Stimulated activated CD8-positive, alpha-beta memory T cell treated with anti-CD3 and anti-CD28 coated beads, Interleukin-7, amount 100 ng/mL, for 1 hour (primary cell): ENCODE measurements around the gene DCK.
"Not testable (repeated sequence)": the region's sequence is repeated elsewhere in the genome, so short reads cannot be mapped to it uniquely, and the experiment has no call there.

Experiments
- DNase-seq, 2 donors: peaks; one replicate each; pipeline ENCODE4 v3.0.0-alpha.2; 2020; ENCODE audit warnings: low read depth in 2 of 2

DCK gene

DNA sequence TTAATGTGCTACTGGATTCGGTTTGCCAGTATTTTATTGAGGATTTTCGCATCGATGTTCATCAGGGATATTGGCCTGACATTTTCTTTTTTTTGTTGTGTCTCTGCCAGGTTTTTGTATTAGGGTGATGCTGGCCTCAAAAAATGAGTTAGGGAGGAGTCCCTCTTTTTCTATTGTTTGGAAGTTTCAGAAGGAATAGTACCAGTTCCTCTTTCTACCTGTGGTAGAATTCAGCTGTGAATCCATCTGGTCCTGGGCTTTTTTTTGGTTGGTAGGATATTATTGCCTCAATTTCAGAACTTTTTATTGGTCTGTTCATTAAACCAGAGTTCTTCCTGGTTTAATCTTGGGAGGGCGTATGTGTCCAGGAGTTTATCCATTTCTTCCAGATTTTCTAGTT, 7.9 kb downstream of the DCK start:
- DNase-seq, result not testable (repeated sequence)

DNA sequence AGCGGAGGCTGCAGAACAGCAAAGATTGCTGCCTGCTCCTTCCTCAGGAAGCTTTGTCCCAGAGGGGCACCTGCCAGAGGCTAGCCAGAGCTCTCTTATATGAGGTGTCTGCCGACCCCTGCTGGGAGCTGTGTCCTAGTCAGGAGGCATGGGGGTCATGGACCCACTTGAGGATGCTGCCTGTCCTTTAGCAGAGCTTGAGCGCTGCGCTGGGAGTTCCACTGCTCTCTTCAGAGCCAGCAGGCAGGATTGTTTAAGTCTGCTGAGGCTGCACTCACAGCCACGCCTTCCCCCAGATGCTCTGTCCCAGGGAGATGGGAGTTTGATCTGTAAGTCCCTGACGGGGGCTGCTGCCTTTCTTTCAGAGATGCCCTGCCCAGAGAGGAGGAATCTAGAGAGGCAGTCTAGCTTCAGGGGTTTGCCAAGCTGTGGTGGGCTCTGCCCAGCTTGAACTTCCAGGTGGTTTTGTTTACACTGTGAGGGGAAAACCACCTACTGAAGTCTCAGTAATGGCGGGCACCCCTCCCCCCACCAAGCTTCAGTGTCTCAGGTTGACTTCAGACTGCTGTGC, 10.9 kb downstream of the DCK start:
- DNase-seq, result no peak

DNA sequence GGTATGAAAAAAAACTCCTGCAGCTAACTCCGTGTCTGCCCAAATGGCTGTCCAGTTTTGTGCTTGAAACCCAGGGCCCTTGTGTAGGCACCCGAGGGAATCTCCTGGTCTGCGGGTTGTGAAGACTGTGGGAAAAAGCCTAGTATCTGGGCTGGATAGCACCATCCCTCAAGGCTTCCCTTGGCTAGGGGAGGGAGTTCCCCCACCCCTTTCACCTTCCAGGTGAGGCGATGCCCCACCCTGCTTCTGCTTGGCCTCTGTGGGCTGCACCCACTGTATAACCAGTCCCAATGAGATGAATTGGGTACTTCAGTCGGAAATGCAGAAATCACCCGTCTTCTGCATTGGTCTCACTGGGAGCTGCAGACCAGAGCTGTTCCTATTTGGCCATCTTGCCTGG, 11.6 kb downstream of the DCK start:
- DNase-seq, result not testable (repeated sequence)

DNA sequence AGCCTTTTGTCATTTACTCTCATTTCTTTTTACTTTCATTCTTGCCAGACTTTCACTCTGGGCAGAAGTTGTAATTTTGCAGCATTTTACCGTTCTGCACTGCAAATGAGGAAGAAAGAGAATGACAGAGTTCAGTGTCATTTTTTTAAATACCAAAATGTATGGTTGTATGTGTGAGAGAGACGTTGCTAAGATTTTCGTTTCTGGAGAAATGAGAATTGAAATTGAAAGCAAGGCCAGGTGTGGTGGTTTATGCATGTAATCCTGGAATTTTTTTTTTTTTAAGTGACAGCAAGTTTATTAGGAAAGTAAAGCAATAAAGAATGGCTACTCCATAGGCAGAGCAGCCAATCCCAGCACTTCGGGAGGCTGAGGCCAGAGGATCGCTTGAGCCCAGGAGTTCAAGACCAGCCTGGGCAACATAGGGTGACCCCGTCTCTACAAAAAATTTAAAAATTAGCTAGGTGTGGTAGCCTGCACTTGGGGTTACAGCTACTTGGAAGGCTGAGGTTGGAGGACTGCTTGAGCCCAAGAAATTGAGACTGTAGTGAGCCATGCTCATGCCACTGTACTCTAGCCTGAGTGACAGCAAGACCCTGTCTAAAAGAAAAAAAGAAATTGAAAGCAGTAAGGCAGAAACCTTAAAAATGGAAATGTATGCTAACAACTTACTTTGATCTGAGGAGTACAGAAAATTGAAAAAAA, 12.9 kb downstream of the DCK start:
- no peak for DNase-seq

DNA sequence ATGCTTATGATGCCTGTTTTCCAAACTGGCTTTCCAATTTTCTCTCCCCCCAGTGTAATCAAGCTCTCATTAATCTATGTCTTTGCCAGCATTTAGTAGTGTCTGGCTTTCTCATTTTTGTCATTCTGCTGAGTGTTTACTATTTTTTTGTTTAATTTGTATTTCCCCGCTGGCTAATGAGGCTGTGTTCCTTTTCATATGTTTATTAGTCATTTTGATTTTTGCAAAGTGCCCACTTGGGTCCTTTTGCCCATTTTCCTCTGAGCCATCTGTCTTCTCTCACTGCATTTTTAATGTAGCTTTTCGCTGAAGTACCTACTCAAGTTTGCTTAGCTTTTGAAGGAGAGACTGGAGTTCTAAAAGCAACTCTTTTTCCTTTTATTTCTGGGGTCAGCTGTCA, 14.7 kb downstream of the DCK start:
- no peak for DNase-seq

DNA sequence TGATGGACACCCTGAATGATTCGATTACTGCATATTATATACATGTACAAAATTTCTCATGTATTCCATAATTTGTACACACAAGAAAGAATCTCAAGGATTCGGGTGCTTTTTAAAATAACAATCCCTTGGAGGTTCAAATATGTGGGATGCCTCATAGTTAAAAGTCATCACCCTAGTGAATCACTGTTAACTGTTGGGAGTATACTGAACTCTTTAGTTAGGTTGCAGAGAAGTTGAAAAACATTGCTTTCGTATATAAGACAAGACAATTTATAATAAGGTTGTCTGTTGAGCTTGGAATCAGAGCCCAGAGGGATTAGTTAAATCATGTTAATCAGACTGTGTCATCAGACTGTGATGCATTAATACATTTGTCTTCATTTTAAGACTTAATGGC, 15.6 kb downstream of the DCK start:
- no peak for DNase-seq

DNA sequence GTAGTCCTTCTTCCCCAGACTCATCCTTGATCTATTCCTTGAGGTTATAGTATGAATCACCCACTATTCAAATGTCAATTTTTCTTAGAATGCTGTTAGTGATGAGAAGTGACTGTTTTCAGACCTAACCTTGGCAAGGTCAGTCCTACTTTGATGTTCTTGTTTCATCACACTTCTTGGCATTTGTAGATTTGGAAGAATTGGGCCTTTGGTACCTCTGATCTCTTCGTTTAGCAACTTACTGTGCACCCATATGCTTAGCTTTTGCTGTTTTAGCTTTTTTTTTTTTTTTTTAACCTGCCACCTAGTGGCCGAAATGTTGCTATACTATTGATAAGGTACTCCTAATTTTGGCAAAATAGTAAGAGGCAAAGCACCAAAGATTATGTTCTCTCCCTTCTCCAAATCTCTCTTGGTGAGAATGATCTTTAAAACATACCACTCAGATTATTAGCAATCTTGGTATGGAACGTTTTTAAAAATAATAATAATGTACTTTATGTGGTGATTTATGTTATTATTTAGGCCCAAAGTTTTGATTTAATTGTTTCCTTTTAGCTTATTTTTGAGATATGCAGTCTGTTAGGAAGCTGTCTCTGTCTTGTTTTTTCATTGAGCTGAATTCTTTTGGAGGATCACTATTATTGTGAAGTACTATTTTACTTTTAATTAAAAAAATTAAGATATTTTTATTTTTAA, 16.6 kb downstream of the DCK start:
- DNase-seq, result no peak

DNA sequence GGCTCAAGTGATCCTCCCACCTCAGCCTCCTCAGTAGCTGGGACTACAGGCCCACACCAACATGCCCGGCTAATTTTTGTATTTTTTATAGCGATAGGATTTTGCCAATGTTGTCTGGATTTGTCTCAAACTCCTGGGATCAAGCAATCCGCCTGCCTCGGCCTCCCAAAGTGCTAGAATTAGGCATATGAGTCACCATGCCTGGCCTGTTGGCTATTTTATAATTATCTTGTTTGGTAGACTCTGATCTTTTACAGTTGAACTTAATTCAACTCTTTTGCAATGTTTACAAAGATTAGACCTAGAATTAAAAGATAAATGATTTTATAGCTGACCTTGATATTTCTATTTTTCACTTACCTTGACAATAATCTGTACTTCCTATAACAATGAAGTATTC, 18.0 kb downstream of the DCK start:
- DNase-seq, result no peak

DNA sequence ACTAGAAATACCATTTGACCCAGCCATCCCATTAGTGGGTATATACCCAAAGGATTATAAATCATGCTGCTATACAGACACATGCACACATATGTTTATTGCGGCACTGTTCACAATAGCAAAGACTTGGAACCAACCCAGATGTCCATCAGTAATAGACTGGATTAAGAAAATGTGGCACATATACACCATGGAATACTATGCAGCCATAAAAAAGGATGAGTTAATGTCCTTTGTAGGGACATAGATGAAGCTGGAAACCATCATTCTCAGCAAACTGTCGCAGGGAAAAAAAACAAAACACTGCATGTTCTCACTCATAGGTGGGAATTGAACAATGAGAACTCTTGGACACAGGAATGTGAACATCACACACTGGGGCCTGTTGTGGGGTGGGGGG, 23.9 kb downstream of the DCK start:
- not testable (repeated sequence) for DNase-seq

DNA sequence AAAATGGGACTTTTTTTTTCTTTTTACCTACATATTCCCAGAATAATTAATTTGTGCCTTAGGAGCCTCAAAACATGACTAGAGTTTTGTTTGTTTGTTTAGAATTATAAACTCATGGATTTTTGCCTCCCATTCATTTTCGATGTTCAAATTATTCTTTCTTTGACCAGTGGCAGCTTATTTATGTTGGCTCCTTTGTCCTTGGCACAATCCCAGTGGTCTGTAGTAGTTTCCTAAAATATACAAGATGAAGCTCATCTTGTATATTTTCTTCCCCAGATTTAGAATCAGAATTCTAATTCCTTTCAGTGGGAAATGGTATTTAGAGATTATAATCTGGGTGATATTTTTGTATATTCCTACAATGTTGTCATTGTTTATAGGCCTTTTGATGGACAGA, 27.2 kb downstream of the DCK start:
- no peak for DNase-seq

DNA sequence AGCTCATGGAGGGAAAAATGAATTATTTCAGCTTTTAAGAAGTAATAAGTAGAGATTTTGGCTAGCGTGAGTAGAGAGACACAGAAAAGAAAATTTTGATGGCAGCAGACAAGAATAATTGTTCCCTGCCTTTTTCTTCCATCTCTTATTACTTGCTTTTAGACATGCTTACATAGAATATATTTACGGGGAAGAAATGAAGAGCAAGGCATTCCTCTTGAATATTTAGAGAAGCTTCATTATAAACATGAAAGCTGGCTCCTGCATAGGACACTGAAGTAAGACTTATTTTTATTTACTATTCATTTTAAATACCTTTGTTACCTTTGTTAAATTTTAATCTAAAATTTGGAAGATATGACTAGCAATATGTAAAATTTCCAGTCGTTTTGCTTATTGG, 32.2 kb downstream of the DCK start:
- no peak for DNase-seq

DNA sequence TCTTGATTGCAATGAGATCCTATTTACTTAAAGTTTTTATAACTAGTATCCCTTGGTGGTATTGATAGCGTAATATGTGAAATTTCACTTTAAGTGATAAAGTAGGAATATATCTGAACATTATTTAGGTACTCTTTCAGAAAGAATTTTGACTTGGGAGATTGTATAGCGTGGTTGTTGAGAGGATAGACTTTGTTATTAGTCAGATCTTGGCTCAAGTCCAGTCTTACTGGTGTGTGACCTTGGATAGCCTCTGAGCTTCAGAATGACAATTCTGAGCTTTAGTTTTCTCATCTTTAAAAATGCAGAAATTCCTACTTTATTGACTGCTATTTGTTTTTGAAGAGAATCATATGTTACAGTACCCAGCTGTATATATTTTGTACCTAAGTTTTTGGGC, 32.6 kb downstream of the DCK start:
- no peak for DNase-seq

DNA sequence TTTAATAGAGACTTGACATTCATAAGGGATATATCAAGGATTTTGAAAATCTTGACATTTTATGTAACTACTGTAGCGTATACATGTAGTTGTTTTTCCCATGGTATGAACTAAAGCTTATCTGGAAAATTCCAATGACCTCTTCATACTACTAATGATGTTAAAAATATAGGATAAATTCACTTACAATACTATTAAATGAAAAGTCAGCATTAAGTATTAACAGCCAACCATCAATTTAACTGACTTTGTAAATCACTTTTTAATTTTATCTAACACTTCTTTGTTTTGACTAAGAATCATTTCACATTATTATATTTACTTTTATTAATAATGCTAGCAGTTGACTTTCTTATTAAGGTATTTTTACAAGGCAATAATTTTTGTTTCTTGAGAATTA, 34.2 kb downstream of the DCK start:
- DNase-seq, result no peak

DNA sequence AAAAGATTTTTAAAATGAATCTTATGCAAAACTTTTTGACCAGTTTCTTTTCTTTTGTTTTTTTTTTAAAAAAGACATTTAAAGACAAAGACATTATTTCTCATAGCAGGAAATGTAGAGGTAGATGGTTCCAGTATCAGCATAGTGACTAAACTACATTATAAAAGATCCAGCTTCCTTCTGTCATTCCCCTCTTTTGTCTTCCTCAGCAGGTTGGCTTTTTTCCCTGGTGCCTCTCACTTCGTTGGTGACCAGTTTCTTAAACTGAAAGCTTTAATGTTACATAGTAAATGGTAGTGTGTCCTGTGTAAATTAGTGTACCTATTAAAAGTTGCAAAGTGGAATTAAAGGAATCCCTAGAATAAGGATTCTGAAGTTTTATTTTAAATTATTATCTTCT, 36.1 kb downstream of the DCK start:
- DNase-seq, result no peak

DNA sequence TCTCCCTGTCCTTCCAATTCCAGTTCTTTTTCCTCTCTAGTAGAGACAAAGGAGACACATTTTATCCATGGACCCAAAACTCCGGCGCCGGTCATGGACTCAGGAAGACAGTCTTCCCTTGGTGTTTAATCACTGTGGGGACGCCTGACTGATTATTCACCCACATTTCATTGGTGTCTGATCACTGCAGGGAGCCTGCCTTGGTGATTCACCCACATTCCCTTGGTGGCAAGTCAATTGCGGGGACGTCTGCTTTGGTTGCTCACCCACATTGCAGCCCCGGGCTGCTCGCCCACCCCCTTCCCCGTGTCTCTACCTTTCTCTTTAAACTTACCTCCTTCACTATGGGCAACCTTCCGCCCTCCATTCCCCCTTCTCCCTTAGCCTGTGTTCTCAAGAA, 38.7 kb downstream of the DCK start:
- not testable (repeated sequence) for DNase-seq

DNA sequence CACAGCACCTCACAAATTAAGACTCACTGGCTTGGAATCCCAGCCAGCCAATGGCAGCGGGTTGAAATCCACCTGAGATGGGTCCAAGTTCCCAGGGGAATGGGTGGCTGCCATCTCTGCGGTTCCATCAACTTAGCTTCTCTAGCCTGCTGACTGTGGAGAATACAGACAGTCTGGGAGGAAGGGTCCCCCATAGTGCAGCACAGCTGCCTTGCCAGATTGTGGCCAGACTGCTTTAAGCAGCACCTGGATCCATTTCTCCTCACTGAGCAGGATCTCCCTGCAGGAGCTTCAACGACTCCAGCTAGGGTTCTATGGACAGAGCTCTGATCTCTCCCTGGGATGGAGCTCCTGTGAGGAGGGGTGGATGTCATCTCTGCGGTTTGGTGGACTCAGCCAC, 51.8 kb downstream of the DCK start:
- DNase-seq, result no peak

DNA sequence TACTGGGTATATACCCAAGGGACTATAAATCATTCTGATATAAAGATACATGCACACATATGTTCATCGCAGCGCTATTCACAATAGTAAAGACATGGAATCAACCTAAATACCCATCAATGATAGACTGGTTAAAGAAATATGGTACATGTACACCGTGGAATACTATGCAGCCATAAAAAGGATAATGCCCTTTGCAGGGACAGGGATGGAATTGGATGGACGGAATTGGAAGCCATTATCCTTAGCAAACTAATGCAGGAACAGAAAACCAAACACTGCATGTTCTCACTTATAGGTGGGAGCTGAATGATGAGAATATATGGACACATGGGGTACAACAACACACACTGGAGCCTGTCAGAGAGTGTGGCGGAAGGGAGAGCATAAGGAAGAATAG, 55.9 kb downstream of the DCK start:
- DNase-seq, result no peak

DNA sequence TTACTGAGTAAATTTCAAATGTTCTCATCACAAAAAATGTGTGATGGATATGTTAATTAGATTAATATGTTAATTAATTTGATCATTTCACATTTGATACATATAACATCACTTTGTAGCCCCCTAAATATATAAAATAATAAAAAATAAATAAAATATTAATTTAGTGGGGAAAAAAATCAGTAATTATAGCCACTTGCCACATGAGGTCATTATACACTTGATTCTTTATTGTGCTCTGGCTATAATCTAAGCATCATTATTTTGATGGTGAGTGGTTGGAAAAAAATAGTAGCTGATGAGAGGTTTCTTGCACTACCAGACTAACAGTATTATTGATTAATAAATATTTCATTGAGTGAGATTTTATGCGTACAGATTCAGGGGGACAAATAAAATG, 57.4 kb downstream of the DCK start:
- no peak for DNase-seq

DNA sequence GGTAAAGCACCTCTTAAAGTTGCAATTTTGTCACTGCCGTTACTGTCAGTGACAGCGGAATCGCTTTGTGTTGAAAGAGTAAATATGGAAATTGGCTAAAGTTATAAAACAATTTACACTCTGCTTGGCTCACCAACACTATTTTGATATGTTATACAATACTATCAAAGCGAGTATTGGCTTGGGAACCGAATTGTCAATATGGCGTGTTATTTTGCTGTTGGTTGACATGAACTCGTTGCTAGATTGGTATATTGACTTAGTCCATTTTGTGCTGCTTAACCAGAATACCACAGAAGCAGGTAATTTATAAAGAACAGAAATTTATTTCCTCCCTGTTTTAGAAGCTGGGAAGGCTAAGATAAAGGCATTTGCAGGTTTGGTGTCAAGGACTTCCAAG, 58.6 kb downstream of the DCK start:
- DNase-seq, result no peak

DNA sequence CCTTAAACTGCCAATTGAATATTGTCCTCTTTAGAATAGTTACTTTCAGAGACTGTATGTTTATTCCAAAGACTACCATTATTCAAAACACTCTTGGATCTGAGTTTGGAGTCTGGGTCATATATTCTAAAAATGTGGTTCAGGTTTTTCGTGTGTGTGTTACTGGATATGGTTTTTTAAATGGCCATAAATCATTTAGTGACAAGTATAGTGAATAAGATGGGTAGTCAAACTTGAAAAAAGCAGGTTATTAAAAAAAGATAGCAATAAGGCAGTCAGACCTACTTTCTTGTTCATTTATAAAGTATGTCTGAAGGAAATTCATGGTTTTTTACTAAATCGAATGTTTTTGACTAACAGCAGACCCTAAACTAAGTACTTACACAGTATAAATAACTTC, 59.3 kb downstream of the DCK start:
- no peak for DNase-seq

DNA sequence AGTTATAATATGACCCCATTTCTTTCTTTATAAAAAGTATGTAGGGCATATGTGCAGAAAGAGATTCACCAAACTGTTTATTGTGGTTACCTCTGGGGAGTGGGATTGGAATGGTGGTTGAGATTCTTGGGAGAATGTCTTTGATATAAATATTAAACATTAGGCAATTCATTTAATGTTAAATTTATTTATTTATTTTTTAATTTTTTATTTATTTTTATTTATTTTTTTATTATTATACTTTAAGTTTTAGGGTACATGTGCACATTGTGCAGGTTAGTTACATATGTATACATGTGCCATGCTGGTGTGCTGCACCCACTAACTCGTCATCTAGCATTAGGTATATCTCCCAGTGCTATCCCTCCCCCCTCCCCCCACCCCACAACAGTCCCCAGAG, 60.2 kb downstream of the DCK start:
- not testable (repeated sequence) for DNase-seq

DNA sequence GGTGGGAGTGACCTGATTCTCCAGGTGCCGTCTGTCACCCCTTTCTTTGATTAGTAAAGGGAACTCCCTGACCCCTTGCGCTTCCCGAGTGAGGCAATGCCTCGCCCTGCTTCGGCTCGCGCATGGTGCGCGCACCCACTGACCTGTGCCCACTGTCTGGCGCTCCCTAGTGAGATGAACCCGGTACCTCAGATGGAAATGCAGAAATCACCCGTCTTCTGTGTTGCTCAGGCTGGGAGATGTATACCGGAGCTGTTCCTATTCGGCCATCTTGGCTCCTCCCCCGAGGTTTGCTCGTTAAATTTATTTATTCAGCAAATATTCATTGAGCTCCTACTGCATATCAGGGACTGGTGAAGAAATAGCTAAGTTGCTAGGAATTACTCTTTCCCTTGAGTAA, 66.1 kb downstream of the DCK start:
- DNase-seq, result not testable (repeated sequence)

DNA sequence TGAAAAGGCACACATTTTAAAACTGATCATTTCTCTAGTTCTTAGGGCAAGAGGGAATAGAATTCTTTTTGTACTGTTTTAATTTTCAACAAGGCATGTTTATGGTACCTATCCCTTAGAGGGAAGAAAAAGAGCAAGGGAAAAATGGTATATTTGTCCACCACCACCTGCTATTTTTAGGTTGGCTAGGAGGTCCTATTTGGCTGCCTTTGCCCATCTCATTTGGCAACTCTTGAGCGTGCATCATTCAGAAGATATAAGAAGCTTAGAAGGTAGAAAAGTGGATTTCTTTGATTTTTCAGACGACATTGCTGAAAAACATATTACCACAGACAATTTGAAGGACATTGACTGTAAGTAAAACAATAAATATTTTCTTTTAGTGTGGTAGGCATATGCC, 69.0 kb downstream of the DCK start:
- DNase-seq, result no peak
